Left lung (tissue), 10 donors: ENCODE data around the gene SLC12A4. TPM values are rescaled to one million over a fixed set of nuclear protein-coding genes. Genes with fewer than 3 reads are reported as not detected.

Experiments used
- ATAC-seq: fragments of 200-7000 bp; cut with Tn5 transposase; one replicate; pipeline ENCODE4 v1.9.1; 2020; ENCODE audit warnings: moderate library complexity
- DNase-seq, 4 donors: peaks; one replicate each; pipeline ENCODE4 v3.0.0-alpha.2; 2013 to 2020
- H3K27ac ChIP-seq, 2 donors: fragments of 200-600 bp; sonication (generic) in 1 of 2; one replicate each; pipeline versions ENCODE4 v1.5.0 to v1.8.0; 2020 to 2021
- H3K27me3 ChIP-seq, 2 donors: fragments of 200-600 bp; sonication (generic) in 1 of 2; one replicate each; pipeline versions ENCODE4 v1.5.0 to v1.8.0; 2020 to 2021
- H3K36me3 ChIP-seq, 2 donors: fragments of 200-600 bp; sonication (generic) in 1 of 2; one replicate each; pipeline versions ENCODE4 v1.5.0 to v1.8.0; 2020 to 2021
- H3K4me1 ChIP-seq, 2 donors: fragments of 200-600 bp; one replicate each; pipeline ENCODE4 v1.8.0; 2021
- H3K4me3 ChIP-seq, 2 donors: fragments of 200-600 bp; sonication (generic) in 1 of 2; one replicate each; pipeline versions ENCODE4 v1.5.0 to v1.8.0; 2020 to 2021; ENCODE audit warnings: mild to moderate bottlenecking in 1 of 2
- H3K9me3 ChIP-seq, 2 donors: fragments of 200-600 bp; sonication (generic) in 1 of 2; one replicate each; pipeline versions ENCODE4 v1.5.0 to v1.8.0; 2020 to 2021
- CTCF ChIP-seq, 2 donors: fragments of 200-600 bp; sonication (generic) in 1 of 2; IDR thresholded peaks; one replicate each; pipeline versions ENCODE4 v1.5.0 to v1.8.0; 2021; ENCODE audit warnings: antibody characterized with exemption in 2 of 2
- intact Hi-C, 2 donors: fragments of 100-400 bp; cut with DNase I; formaldehyde crosslinking; loops; one replicate each; pipeline versions ENCODE4 v1.11.2 to v1.14.2; 2022
- polyA plus RNA-seq, 6 donors: library from polyadenylated mRNA; unstranded; fragments of 120-200 nt; gene quantifications; one replicate each; pipeline ENCODE4 v1.2.1, GENCODE V29; 2013; ENCODE audit not compliant: insufficient read length in 6 of 6
- total RNA-seq, 2 donors: library from RNA; stranded (reverse); fragmentation: NEBNext Ultra II Directional; extraction: Animal tissue kit (Norgen Biotek cat#: 25700); gene quantifications; one replicate each; pipeline ENCODE4 v1.2.1, GENCODE V29; 2021
- donor health status: DM: no; HTN: yes; CAD: no.
- donor health status: DM: no; HTN: no; CAD: no.

Gene SLC12A4
- total and polyA plus RNA-seq, 8 donors, result 42.6 to 121 (median 52.7) TPM

GRCh38 chr16:67944690-67945391, 23.6 kb downstream of the SLC12A4 start:
- DNase-seq (peak in 1 of 4 donors; percentile 61), ATAC-seq (no peak)
- TF ChIP-seq CTCF (IDR thresholded peaks at IDR 0.05), result no peak
- Histone ChIP-seq H3K36me3 (peaks cover 4 to 87% of the 10 kb centered on the region in 2 donors), H3K4me3 (no peak overlapping the region), H3K27ac (no peak overlapping the region), H3K27me3 (no peaks in the 10 kb centered on the region), H3K9me3 (no peaks in the 10 kb centered on the region), H3K4me1 (no peaks in the 10 kb centered on the region)
- intact Hi-C loops, result no loop called here

GRCh38 chr16:67943619-67944504, 24.6 kb downstream of the SLC12A4 start, which contains the start of gene LCAT:
Gene LCAT, minus strand, starts transcription at chr16:67944120. Its CDS starts 19 bp downstream, at chr16:67944101.
- peaks cover 4 to 84% of the 10 kb centered on the region in 2 donors for H3K36me3 ChIP-seq

GRCh38 chr16:67943256-67943618, 25.2 kb downstream of the SLC12A4 start:
- Histone ChIP-seq H3K4me1 (no peaks in the 10 kb centered on the region), H3K36me3 (peaks cover 0 to 77% of the 10 kb centered on the region in 2 donors), H3K4me3 (no peak overlapping the region), H3K27me3 (no peaks in the 10 kb centered on the region), H3K27ac (peak overlapping the region in 1 of 2 donors; percentile 18), H3K9me3 (no peaks in the 10 kb centered on the region)
- no peak for ATAC-seq
- intact Hi-C loops, result no loop called here
- TF ChIP-seq CTCF (IDR thresholded peaks at IDR 0.05), result no peak
- DNase-seq, result no peak

More at GRCh38 chr16:67943619-67944504, 24.6 kb downstream of the SLC12A4 start, which contains the start of gene LCAT:
- no peak within 1 kb of the TSS for H3K4me3 ChIP-seq
- no peaks in the 10 kb centered on the region for H3K27me3 ChIP-seq
- ATAC-seq (peak; percentile 18), DNase-seq (peak in 2 of 4 donors; percentile 54 to 78)
- no peaks in the 10 kb centered on the region for H3K9me3 ChIP-seq
- H3K27ac ChIP-seq, result peak within 1 kb of the TSS in 1 of 2 donors; percentile 18
- no peaks in the 10 kb centered on the region for H3K4me1 ChIP-seq
- intact Hi-C loops, result no loop called here
- TF ChIP-seq CTCF (IDR thresholded peaks at IDR 0.05), result no peak

GRCh38 chr16:67942510-67943255, 25.8 kb downstream of the SLC12A4 start:
- peak in 1 of 4 donors; percentile 73 for DNase-seq
- Histone ChIP-seq H3K36me3 (peaks cover 0 to 72% of the 10 kb centered on the region in 2 donors), H3K4me1 (no peaks in the 10 kb centered on the region), H3K9me3 (no peaks in the 10 kb centered on the region), H3K27me3 (no peaks in the 10 kb centered on the region), H3K4me3 (no peak overlapping the region), H3K27ac (no peak overlapping the region)
- ATAC-seq, result no peak
- peak in 1 of 2 donors; percentile 28 for TF ChIP-seq CTCF (IDR thresholded peaks at IDR 0.05)
- intact Hi-C loops, result no loop called here
